H1 (cell line): Measurements from ENCODE around the gene MRFAP1. TPM values are rescaled to one million over a fixed set of nuclear protein-coding genes. Genes with fewer than 3 reads are reported as not detected.

Experiments
- CTCF ChIA-PET: fragments of 300-600 bp; sonication (Branson Sonifier 250); formaldehyde crosslinking; loops from one replicate; lab custom pipeline; 2021; ENCODE audit not compliant: partially characterized antibody; lab: Charles Lee
- POLR2A ChIA-PET: fragments of 300-600 bp; sonication (Branson Sonifier 250); formaldehyde crosslinking; loops from one replicate; lab custom pipeline; 2021; ENCODE audit warnings: inconsistent platforms; ENCODE audit not compliant: partially characterized antibody; lab: Charles Lee
- DNase-seq, 2 experiments: peaks; one replicate each; pipeline versions ENCODE4 v3.0.0 to v3.0.0-alpha.2; 2010 to 2022; ENCODE audit warnings: low spot score in 2 of 2, low read depth in 1 of 2, mixed read lengths in 1 of 2
- FAIRE-seq: peaks from 2 replicates; lab custom pipeline; 2011; peaks lifted over from hg19 to GRCh38; lab: Jason Lieb, UNC
- H2AFZ ChIP-seq: 2 replicates; pipeline ENCODE4 v1.8.1; 2012; ENCODE audit warnings: low read length, inconsistent platforms
- H2AK5ac ChIP-seq: 2 replicates; pipeline ENCODE4 v1.6.1; 2013; ENCODE audit warnings: low read depth, low read length
- H2BK120ac ChIP-seq: replicated peaks from 2 replicates; pipeline ENCODE3; 2013; ENCODE audit warnings: low read depth, low read length, inconsistent platforms
- H2BK12ac ChIP-seq: 2 replicates; pipeline ENCODE4 v1.6.1; 2013; ENCODE audit warnings: low read depth, low read length
- H2BK15ac ChIP-seq: 2 replicates; pipeline ENCODE4 v1.6.1; 2013; ENCODE audit warnings: low read length
- H2BK20ac ChIP-seq: 2 replicates; pipeline ENCODE4 v1.6.1; 2013; ENCODE audit warnings: low read length
- H2BK5ac ChIP-seq: 2 replicates; pipeline ENCODE4 v1.6.1; 2013; ENCODE audit warnings: low read depth, low read length
- H3K14ac ChIP-seq: 2 replicates; pipeline ENCODE4 v1.6.1; 2013; ENCODE audit warnings: inconsistent platforms; ENCODE audit not compliant: insufficient read length
- H3K18ac ChIP-seq: 2 replicates; pipeline ENCODE4 v1.6.1; 2013; ENCODE audit warnings: low read length; ENCODE audit errors: extremely low read depth
- H3K23ac ChIP-seq: 2 replicates; pipeline ENCODE4 v1.6.1; 2013; ENCODE audit warnings: inconsistent platforms; ENCODE audit not compliant: insufficient read length
- H3K23me2 ChIP-seq: 2 replicates; pipeline ENCODE4 v1.6.1; 2013; ENCODE audit warnings: low read depth, low read length
- H3K27ac ChIP-seq: 2 replicates; pipeline ENCODE4 v1.6.1; 2011; ENCODE audit warnings: low read depth, low read length, inconsistent platforms
- H3K27me3 ChIP-seq, 4 experiments: replicated peaks in 1 of 4; 1 replicate in 1 of 4; 2 replicates in 3 of 4; pipeline versions ENCODE4 v1.6.1 to v1.8.1; 2011 to 2013; ENCODE audit warnings: low read length in 3 of 4, mild to moderate bottlenecking in 3 of 4, inconsistent platforms in 2 of 4, mixed read lengths in 2 of 4, moderate library complexity in 1 of 4; ENCODE audit not compliant: control insufficient read depth in 3 of 4, insufficient read depth in 3 of 4; ENCODE audit errors: extremely low read depth in 1 of 4
- H3K36me3 ChIP-seq, 4 experiments: 2 replicates each; pipeline versions ENCODE4 v1.6.1 to v1.8.1; 2011 to 2013; ENCODE audit warnings: mild to moderate bottlenecking in 4 of 4, low read length in 3 of 4, moderate library complexity in 2 of 4, control low read depth in 1 of 4, inconsistent platforms in 1 of 4; ENCODE audit not compliant: insufficient read depth in 4 of 4, control insufficient read depth in 2 of 4
- H3K4ac ChIP-seq: replicated peaks from 2 replicates; pipeline ENCODE3; 2013; ENCODE audit warnings: low read length, low read depth, mixed read lengths, inconsistent platforms; ENCODE audit not compliant: insufficient read length
- H3K4me1 ChIP-seq, 4 experiments: replicated peaks in 1 of 4; 1 replicate in 1 of 4; 2 replicates in 3 of 4; pipeline versions ENCODE4 v1.6.1 to v1.8.1; 2011 to 2013; ENCODE audit warnings: low read length in 3 of 4, inconsistent platforms in 2 of 4, mixed read lengths in 1 of 4; ENCODE audit not compliant: insufficient read depth in 4 of 4, control insufficient read depth in 3 of 4
- H3K4me2 ChIP-seq, 2 experiments: 2 replicates each; pipeline versions ENCODE4 v1.6.1 to v1.8.1; 2011 to 2013; ENCODE audit warnings: low read depth in 2 of 2, low read length in 2 of 2, control low read depth in 1 of 2, inconsistent platforms in 1 of 2, mild to moderate bottlenecking in 1 of 2; ENCODE audit not compliant: insufficient read depth in 1 of 2
- H3K4me3 ChIP-seq, 4 experiments: fragments of 200-600, 300-600 bp in 1 of 4; sonication (generic), shearing (Covaris generic), sonication (Bioruptor Twin) in 1 of 4; 2 replicates each; pipeline versions ENCODE4 v1.5.1 to v1.8.1; 2011 to 2016; ENCODE audit warnings: low read length in 4 of 4, low read depth in 3 of 4, control low read depth in 2 of 4, inconsistent platforms in 2 of 4, mild to moderate bottlenecking in 2 of 4, mixed read lengths in 1 of 4, moderate library complexity in 1 of 4; ENCODE audit not compliant: insufficient read depth in 2 of 4; ENCODE audit errors: extremely low read depth in 1 of 4
- H3K56ac ChIP-seq: replicated peaks from 2 replicates; pipeline ENCODE3; 2013; ENCODE audit warnings: low read depth, mild to moderate bottlenecking, mixed read lengths, low read length, inconsistent platforms; ENCODE audit not compliant: insufficient read length
- H3K79me1 ChIP-seq: 2 replicates; pipeline ENCODE4 v1.6.1; 2013; ENCODE audit warnings: low read depth, low read length, control low read depth
- H3K79me2 ChIP-seq, 2 experiments: 2 replicates each; pipeline versions ENCODE4 v1.6.1 to v1.8.1; 2012 to 2013; ENCODE audit warnings: low read length in 2 of 2, mild to moderate bottlenecking in 2 of 2, inconsistent platforms in 1 of 2; ENCODE audit not compliant: insufficient read depth in 2 of 2, control insufficient read depth in 1 of 2
- H3K9ac ChIP-seq, 4 experiments: replicated peaks in 1 of 4; 1 replicate in 1 of 4; 2 replicates in 3 of 4; pipeline versions ENCODE4 v1.6.1 to v1.8.1; 2011 to 2013; ENCODE audit warnings: low read depth in 3 of 4, low read length in 3 of 4, control low read depth in 2 of 4, mild to moderate bottlenecking in 2 of 4, moderate library complexity in 2 of 4, inconsistent platforms in 1 of 4; ENCODE audit errors: extremely low read depth in 1 of 4
- H3K9me3 ChIP-seq, 2 experiments: 2 replicates each; pipeline versions ENCODE4 v1.6.1 to v1.8.1; 2012 to 2013; ENCODE audit warnings: mild to moderate bottlenecking in 2 of 2, moderate library complexity in 2 of 2, control low read depth in 1 of 2, inconsistent platforms in 1 of 2, low read depth in 1 of 2, low read length in 1 of 2, mixed read lengths in 1 of 2; ENCODE audit not compliant: insufficient read depth in 2 of 2
- H4K20me1 ChIP-seq, 2 experiments: replicated peaks in 1 of 2; 2 replicates each; pipeline versions ENCODE3 to v1.8.1; 2011 to 2013; ENCODE audit warnings: inconsistent platforms in 2 of 2, low read length in 2 of 2, mild to moderate bottlenecking in 1 of 2; ENCODE audit not compliant: insufficient read depth in 2 of 2, control insufficient read depth in 1 of 2
- H4K5ac ChIP-seq: 2 replicates; pipeline ENCODE4 v1.6.1; 2013; ENCODE audit warnings: low read length, low read depth, mixed read lengths, inconsistent platforms; ENCODE audit not compliant: insufficient read length
- H4K8ac ChIP-seq: 2 replicates; pipeline ENCODE4 v1.8.0; 2013; ENCODE audit warnings: mild to moderate bottlenecking, moderate library complexity, low read length, inconsistent platforms; ENCODE audit not compliant: insufficient read depth; ENCODE audit errors: extremely low read depth
- H4K91ac ChIP-seq: replicated peaks from 2 replicates; pipeline ENCODE3; 2013; ENCODE audit warnings: low read length, mixed read lengths, inconsistent platforms; ENCODE audit not compliant: insufficient read length
- ATF3 ChIP-seq: IDR thresholded peaks from 2 replicates; pipeline ENCODE4 v1.6.1; 2011; ENCODE audit warnings: low read depth, mild to moderate bottlenecking, low read length; ENCODE audit not compliant: insufficient read depth
- CHD1 ChIP-seq: IDR thresholded peaks from 2 replicates; pipeline ENCODE4 v1.6.1; 2012; ENCODE audit warnings: low read depth, low read length, improper control_type of control experiment
- CTCF ChIP-seq, 3 experiments: IDR thresholded peaks; 1 replicate in 2 of 3; 2 replicates in 1 of 3; pipeline versions ENCODE4 v1.5.1 to v1.6.1; 2011; ENCODE audit warnings: low read length in 3 of 3, mild to moderate bottlenecking in 3 of 3, inconsistent platforms in 2 of 3, low read depth in 1 of 3, moderate library complexity in 1 of 3; ENCODE audit not compliant: insufficient read depth in 1 of 3; ENCODE audit errors: control extremely low read depth in 1 of 3
- EGR1 ChIP-seq: IDR thresholded peaks from 2 replicates; pipeline ENCODE4 v1.6.1; 2011; ENCODE audit warnings: low read depth, low read length, borderline replicate concordance
- POLR2A ChIP-seq, 2 experiments: IDR thresholded peaks; 1 replicate in 1 of 2; 2 replicates in 1 of 2; pipeline ENCODE4 v1.6.1; 2011; ENCODE audit warnings: low read depth in 2 of 2, low read length in 2 of 2, mild to moderate bottlenecking in 2 of 2; ENCODE audit errors: control extremely low read depth in 1 of 2
- RNF2 ChIP-seq: fragments of 200-900, 300-1000 bp; sonication (generic); IDR thresholded peaks from 2 replicates; pipeline ENCODE4 v1.7.1; 2016; ENCODE audit warnings: borderline replicate concordance, low read depth, mild to moderate bottlenecking, antibody characterized with exemption, low read length; ENCODE audit not compliant: poor library complexity, severe bottlenecking; ENCODE audit errors: missing control alignments
- SIX5 ChIP-seq: IDR thresholded peaks from 2 replicates; pipeline ENCODE4 v1.6.1; 2011; ENCODE audit warnings: mild to moderate bottlenecking, low read depth, low read length
- WGBS, 2 experiments: shearing (Covaris generic) in 1 of 2; methylation state at CpG; one replicate each; pipeline versions ENCODE4 v1.1.6 to v1.1.7; 2013 to 2015; ENCODE audit warnings: low lambda C conversion rate in 2 of 2, mixed read lengths in 2 of 2, inconsistent platforms in 1 of 2, low coverage in 1 of 2, missing lambda C conversion rate in 1 of 2; ENCODE audit not compliant: insufficient replicate concordance in 2 of 2, insufficient coverage in 1 of 2, insufficient read length in 1 of 2; ENCODE audit errors: extremely low coverage in 1 of 2, missing lambda C conversion rate in 1 of 2; 5-methylcytosine and 5-hydroxymethylcytosine counted together
- polyA plus RNA-seq, 7 experiments: library from polyadenylated mRNA; depleted of rRNA in 3 of 7; stranded (reverse) in 5 of 7; unstranded in 2 of 7; fragments of >200 nt in 5 of 7; fragments of 200-250 nt in 2 of 7; gene quantifications; 1 replicate in 5 of 7; 2 replicates in 1 of 7; 4 replicates in 1 of 7; pipeline versions ENCODE4 v1.2.1 to v1.2.3, GENCODE V29; 2011 to 2013; ENCODE audit warnings: missing spikeins in 2 of 7, mixed read lengths in 2 of 7
- total RNA-seq: library from RNA; stranded (reverse); fragmentation: NEBNext Ultra II Directional; extraction: Animal tissue kit (Norgen Biotek cat#: 25700); gene quantifications from 2 replicates; pipeline ENCODE4 v1.2.1, GENCODE V29; 2021

MRFAP1 gene
- total and polyA plus RNA-seq, 2 of the 8 experiments (the other 6 are each of a cell fraction or from before 2014, with no cell fraction given), result 108 to 307 TPM

GRCh38 chr4:6655924-6656323 is 15.4 kb downstream of the MRFAP1 start:
- Histone ChIP-seq H4K91ac (no peak overlapping the region), H3K36me3 (no peaks in the 10 kb centered on the region), H3K27me3 (peaks cover 0 to 24% (median 16%) of the 10 kb centered on the region in 4 experiments; a peak in 5 of 7 replicates), H2BK15ac (no peak overlapping the region), H3K56ac (no peak overlapping the region), H3K4me1 (no peaks in the 10 kb centered on the region; a peak in 2 of 7 replicates), H3K4ac (no peak overlapping the region), H3K14ac (no peak overlapping the region), H3K79me1 (no peaks in the 10 kb centered on the region), H2AFZ (no peak overlapping the region), H3K9me3 (no peaks in the 10 kb centered on the region), H2BK120ac (no peak overlapping the region), H3K79me2 (no peaks in the 10 kb centered on the region), H3K18ac (no peak overlapping the region), H2BK20ac (no peak overlapping the region), H4K20me1 (no peaks in the 10 kb centered on the region), H2BK5ac (no peak overlapping the region), H2AK5ac (no peak overlapping the region), H3K4me2 (no peak overlapping the region), H3K23me2 (peaks cover 6% of the 10 kb centered on the region; the same call in 1 of the 2 replicates), H4K5ac (no peak overlapping the region), H3K27ac (no peak overlapping the region), H4K8ac (no peak overlapping the region), H3K23ac (no peak overlapping the region), H2BK12ac (no peak overlapping the region), H3K4me3 (no peak overlapping the region), H3K9ac (no peak overlapping the region)
- ChIA-PET CTCF (interaction anchor here (0.6 to 2.0 kb wide), 3 partner anchors 25 to 418 kb away, joined by 3 to 8 read pairs (median 6); no protein-coding TSS in a partner anchor), POLR2A (no interaction called here)
- WGBS, 2 experiments, result 73% methylated on average over 4 of the region's 5 CpGs; no CpG with 5 or more reads in 1 of the 2 experiments
- DNase-seq (no peak), FAIRE-seq (no peak)
- TF ChIP-seq EGR1, result no peak
- no peak for TF ChIP-seq CTCF (IDR thresholded peaks at IDR 0.05; ENCODE audit: control extremely low read depth in 1 of 3, insufficient read depth in 1 of 3, low read depth in 1 of 3, low read length in 3 of 3)
- no peak for TF ChIP-seq RNF2
- no peak for TF ChIP-seq POLR2A (IDR thresholded peaks at IDR 0.05; ENCODE audit: control extremely low read depth in 1 of 2, low read depth in 2 of 2, low read length in 2 of 2)
- TF ChIP-seq CHD1, result no peak
- no peak for TF ChIP-seq SIX5
- TF ChIP-seq ATF3, result no peak
- TF ChIP-seq, all 59 proteins: peak for 0
